DMS 273 (cell line): Measurements from ENCODE around the gene SLX9.
A peak's percentile ranks its signal among the peaks of the same experiment; 100 is the strongest.

ENCODE experiments used
- DNase-seq: peaks from one replicate; lab custom pipeline; 2025; ENCODE audit not compliant: unreplicated experiment; lab: John Stamatoyannopoulos, UW

The SLX9 gene

GRCh38 chr21:44987886-44988606, 48.2 kb downstream of the SLX9 start:
- DNase-seq = no peak

GRCh38 chr21:44988607-44989536, 49.0 kb downstream of the SLX9 start:
- no peak for DNase-seq

- no peak for DNase-seq
These were observed 49.7 kb downstream of the SLX9 start for GRCh38 chr21:44989537-44989886.

- no peak for DNase-seq
These were observed 50.3 kb downstream of the SLX9 start for GRCh38 chr21:44989943-44990780.

GRCh38 chr21:44990921-44991320, 51.1 kb downstream of the SLX9 start:
- DNase-seq = no peak

GRCh38 chr21:44991538-44992483, 52.0 kb downstream of the SLX9 start:
- no peak for DNase-seq

GRCh38 chr21:44992608-44993031, 52.8 kb downstream of the SLX9 start:
- DNase-seq = no peak

GRCh38 chr21:44993321-44994046, 53.7 kb downstream of the SLX9 start:
- DNase-seq = no peak

- no peak for DNase-seq
These were observed 54.3 kb downstream of the SLX9 start for GRCh38 chr21:44994047-44994694.

- DNase-seq = peak; percentile 56
These were observed 55.0 kb downstream of the SLX9 start for GRCh38 chr21:44994695-44995342.

GRCh38 chr21:44995343-44995941, 55.6 kb downstream of the SLX9 start:
- DNase-seq = no peak

GRCh38 chr21:44996096-44996495, 56.3 kb downstream of the SLX9 start:
- DNase-seq = no peak

- no peak for DNase-seq
These were observed 56.7 kb downstream of the SLX9 start for GRCh38 chr21:44996501-44996921.

GRCh38 chr21:44996983-44997936, 57.4 kb downstream of the SLX9 start:
- no peak for DNase-seq

- DNase-seq = no peak
These were observed 58.3 kb downstream of the SLX9 start for GRCh38 chr21:44998086-44998620.

GRCh38 chr21:44998621-44999427, 59.0 kb downstream of the SLX9 start:
- no peak for DNase-seq
